GM12878 (cell line): ENCODE data around the gene KLK5. TPM values are rescaled to one million over a fixed set of nuclear protein-coding genes. Genes with fewer than 3 reads are reported as not detected.

Experiments used
- ATAC-seq: fragments of 200-7000 bp; cut with Tn5 transposase; 3 replicates; pipeline ENCODE4 v1.9.1; 2020; ENCODE audit warnings: mild to moderate bottlenecking, moderate library complexity
- BruUV-seq: library from RNA; stranded (reverse); fragments of 400-500 nt; replicated peaks from 2 replicates; lab custom pipeline; 2021; lab: Mats Ljungman, UMichigan
- CTCF ChIA-PET: fragments of 300-600 bp; sonication (Branson Sonifier 250); formaldehyde crosslinking; extraction: SDS; loops from one replicate; lab custom pipeline; 2021; ENCODE audit warnings: inconsistent platforms; lab: Yijun Ruan, JAX
- POLR2A ChIA-PET: fragments of 350-600 bp; formaldehyde crosslinking; extraction: SDS; loops from one replicate; lab custom pipeline; 2021; ENCODE audit warnings: inconsistent platforms; lab: Charles Lee
- RAD21 ChIA-PET: fragments of 300-600 bp; sonication (Branson Sonifier 250); formaldehyde crosslinking; loops from one replicate; lab custom pipeline; 2023; ENCODE audit warnings: antibody characterized with exemption; ENCODE audit not compliant: unreplicated experiment; lab: Charles Lee
- SMC1A ChIA-PET: fragments of 300-600 bp; sonication (Branson Sonifier 250); formaldehyde crosslinking; loops from one replicate; lab custom pipeline; 2023; ENCODE audit not compliant: unreplicated experiment, uncharacterized antibody; lab: Charles Lee
- DNase-seq: peaks from one replicate; pipeline ENCODE4 v3.0.0-alpha.2; 2011; ENCODE audit warnings: low read depth, low spot score
- FAIRE-seq: peaks from 3 replicates; lab custom pipeline; 2011; peaks lifted over from hg19 to GRCh38; lab: Jason Lieb, UNC
- H2AFZ ChIP-seq: 2 replicates; pipeline ENCODE4 v1.6.0; 2011; ENCODE audit warnings: low read depth, low read length, control low read depth; ENCODE audit not compliant: control insufficient read depth
- H3K27ac ChIP-seq: 2 replicates; pipeline ENCODE4 v1.5.1; 2011; ENCODE audit warnings: control low read depth; ENCODE audit not compliant: control insufficient read depth, insufficient read depth
- H3K27me3 ChIP-seq, 2 experiments: replicated peaks in 1 of 2; 2 replicates each; pipeline versions ENCODE4 v1.6.0 to v1.6.1; 2011; ENCODE audit warnings: low read length in 1 of 2; ENCODE audit not compliant: control insufficient read depth in 2 of 2, insufficient read depth in 2 of 2
- H3K36me3 ChIP-seq, 2 experiments: 2 replicates each; pipeline ENCODE4 v1.5.1; 2011; ENCODE audit warnings: low read length in 1 of 2; ENCODE audit not compliant: control insufficient read depth in 2 of 2, insufficient read depth in 2 of 2
- H3K4me1 ChIP-seq: 2 replicates; pipeline ENCODE4 v1.6.1; 2011; ENCODE audit warnings: mild to moderate bottlenecking, low read length, moderate library complexity, mixed read lengths; ENCODE audit not compliant: control insufficient read depth, insufficient read depth
- H3K4me2 ChIP-seq: 2 replicates; pipeline ENCODE4 v1.6.0; 2011; ENCODE audit warnings: control low read depth; ENCODE audit not compliant: control insufficient read depth, insufficient read depth
- H3K4me3 ChIP-seq: fragments of 200-600 bp; sonication (generic); 2 replicates; pipeline ENCODE4 v1.5.1; 2016
- H3K79me2 ChIP-seq: 2 replicates; pipeline ENCODE4 v1.6.0; 2011; ENCODE audit warnings: low read length; ENCODE audit not compliant: control insufficient read depth, insufficient read depth
- H3K9ac ChIP-seq: 2 replicates; pipeline ENCODE4 v1.8.0; 2011; ENCODE audit warnings: low read length, control low read depth, mixed read lengths; ENCODE audit not compliant: control insufficient read depth, insufficient read depth
- H3K9me3 ChIP-seq: replicated peaks from 3 replicates; pipeline ENCODE4 v1.5.1; 2011; ENCODE audit warnings: mild to moderate bottlenecking, low read length; ENCODE audit not compliant: control insufficient read depth, insufficient read depth
- H4K20me1 ChIP-seq: 2 replicates; pipeline ENCODE4 v1.6.0; 2011; ENCODE audit not compliant: control insufficient read depth, insufficient read depth
- ATF7 ChIP-seq: fragments of 450-650 bp; IDR thresholded peaks from 2 replicates; pipeline ENCODE4 v1.6.1; 2016; ENCODE audit warnings: low read depth, mild to moderate bottlenecking
- BCL11A ChIP-seq: IDR thresholded peaks from 2 replicates; pipeline ENCODE4 v1.6.1; 2011; ENCODE audit warnings: low read depth, low read length
- BCL3 ChIP-seq: IDR thresholded peaks from 2 replicates; pipeline ENCODE4 v1.6.1; 2011; ENCODE audit warnings: borderline replicate concordance, low read depth, mild to moderate bottlenecking, moderate library complexity, low read length; ENCODE audit not compliant: insufficient read depth, poor library complexity, severe bottlenecking
- E4F1 ChIP-seq: fragments of 450-650 bp; IDR thresholded peaks from 2 replicates; pipeline ENCODE4 v1.6.1; 2018; ENCODE audit warnings: borderline replicate concordance, mild to moderate bottlenecking; ENCODE audit not compliant: partially characterized antibody
- FOXK2 ChIP-seq: fragments of 450-650 bp; IDR thresholded peaks from 2 replicates; pipeline ENCODE4 v1.6.1; 2017; ENCODE audit warnings: mild to moderate bottlenecking, moderate library complexity
- FOXM1 ChIP-seq: IDR thresholded peaks from 2 replicates; pipeline ENCODE4 v1.6.1; 2012; ENCODE audit warnings: low read depth, mild to moderate bottlenecking, inconsistent platforms, low read length, moderate library complexity
- HDAC2 ChIP-seq: fragments of 200-600 bp; sonication (generic); IDR thresholded peaks from 2 replicates; pipeline ENCODE4 v1.6.1; 2017
- HSF1 ChIP-seq: fragments of 150-350 bp; IDR thresholded peaks from 2 replicates; pipeline ENCODE4 v1.6.1; 2014; ENCODE audit warnings: mild to moderate bottlenecking, low read depth, low read length
- JUNB ChIP-seq: IDR thresholded peaks from 2 replicates; pipeline ENCODE4 v1.6.1; 2016; ENCODE audit warnings: antibody characterized with exemption, mild to moderate bottlenecking
- POLR2AphosphoS5 ChIP-seq: IDR thresholded peaks from 2 replicates; pipeline ENCODE4 v1.6.1; 2011; ENCODE audit warnings: mild to moderate bottlenecking, low read length, inconsistent platforms
- RBBP5 ChIP-seq: fragments of 200-600 bp; sonication (generic); conservative IDR thresholded peaks from 2 replicates; pipeline ENCODE4 v1.6.1; 2016
- RUNX3 ChIP-seq: IDR thresholded peaks from 2 replicates; pipeline ENCODE4 v1.6.1; 2012; ENCODE audit warnings: low read length, inconsistent platforms
- SIX5 ChIP-seq: IDR thresholded peaks from 2 replicates; pipeline ENCODE4 v1.6.1; 2011; ENCODE audit warnings: mild to moderate bottlenecking, low read depth, low read length, moderate library complexity; ENCODE audit not compliant: severe bottlenecking
- YY1 ChIP-seq: IDR thresholded peaks from 2 replicates; pipeline ENCODE4 v1.6.1; 2011; ENCODE audit warnings: low read depth, mild to moderate bottlenecking, low read length
- ZNF384 ChIP-seq: IDR thresholded peaks from 2 replicates; pipeline ENCODE4 v1.6.1; 2012; ENCODE audit warnings: low read depth, mild to moderate bottlenecking, low read length, improper control_type of control experiment, borderline replicate concordance
- ZNF687 ChIP-seq: fragments of 450-650 bp; IDR thresholded peaks from 2 replicates; pipeline ENCODE4 v1.6.1; 2017; ENCODE audit warnings: mild to moderate bottlenecking, moderate library complexity
- ZZZ3 ChIP-seq: IDR thresholded peaks from 2 replicates; pipeline ENCODE4 v1.6.1; 2011; ENCODE audit warnings: low read depth; ENCODE audit not compliant: control insufficient read depth, insufficient read length
- WGBS: methylation state at CpG from one replicate; pipeline ENCODE4 v1.1.6; 2016; ENCODE audit warnings: low lambda C conversion rate; ENCODE audit not compliant: insufficient replicate concordance, insufficient coverage; ENCODE audit errors: missing lambda C conversion rate; 5-methylcytosine and 5-hydroxymethylcytosine counted together
- in situ Hi-C: fragments of 300-500 bp; cut with MboI; formaldehyde crosslinking; loops from 9 replicates; pipeline ENCODE4 v1.14.3; 2018; ENCODE audit warnings: mixed read lengths
- intact Hi-C: fragments of 100-400 bp; cut with micrococcal nuclease; formaldehyde crosslinking; loops from one replicate; pipeline ENCODE4 v1.14.2; 2022; ENCODE audit not compliant: unreplicated experiment
- polyA plus RNA-seq, 11 experiments: library from polyadenylated mRNA; depleted of rRNA in 4 of 11; unstranded in 6 of 11; stranded (reverse) in 5 of 11; fragments of >200 nt; fragmentation: Nextera tagmentation in 4 of 11; fragmentation: Illumina TruSeq in 1 of 11; extraction: Ambion mirVana in 4 of 11; extraction: Trizol in 1 of 11; gene quantifications; 1 replicate in 1 of 11; 2 replicates in 10 of 11; pipeline versions ENCODE4 v1.2.1 to v1.2.3, GENCODE V29; 2011 to 2016; ENCODE audit warnings: inconsistent platforms in 2 of 11, missing spikeins in 2 of 11, low read depth in 1 of 11
- total RNA-seq, 4 experiments: library from RNA; depleted of rRNA in 3 of 4; stranded (reverse); fragments of >200 nt in 3 of 4; fragmentation: Illumina TruSeq in 1 of 4; extraction: Trizol in 1 of 4; gene quantifications; 2 replicates each; pipeline versions ENCODE4 v1.2.1 to v1.2.3, GENCODE V29; 2013 to 2021

The KLK5 gene
- total and polyA plus RNA-seq, 10 of the 15 experiments (the other 5 are each of a cell fraction or from before 2014, with no cell fraction given) = 0.16 TPM; not detected in 9

- no peaks in the 10 kb centered on the region for H4K20me1 ChIP-seq
- H3K79me2 ChIP-seq = no peaks in the 10 kb centered on the region
- H3K27me3 ChIP-seq = no peaks in the 10 kb centered on the region
- ATAC-seq (no peak), FAIRE-seq (no peak), DNase-seq (no peak)
- ChIA-PET POLR2A (no interaction called here), RAD21 (interaction anchor here (0.8 kb wide), 1 partner anchor 28 kb away, joined by 3 read pairs; no protein-coding TSS in a partner anchor), CTCF (interaction anchor here (0.6 to 2.1 kb wide), 6 partner anchors 10 to 215 kb away, joined by 3 to 11 read pairs (median 4); no protein-coding TSS in a partner anchor), SMC1A (interaction anchor here (0.9 kb wide), 1 partner anchor 142 kb away, joined by 4 read pairs; no protein-coding TSS in a partner anchor)
- no peak overlapping the region for H3K4me2 ChIP-seq
- 46% methylated on average over 6 of the region's 6 CpGs for WGBS
- H2AFZ ChIP-seq = no peak overlapping the region
- no peaks in the 10 kb centered on the region for H3K36me3 ChIP-seq
- no peak overlapping the region for H3K27ac ChIP-seq
- intact Hi-C loops (no loop called here), in situ Hi-C loops (loop anchor here (10.0 kb wide), 1 partner anchor 390 kb away; no protein-coding TSS in a partner anchor)
- H3K4me3 ChIP-seq = no peak overlapping the region
- BruUV-seq = no TSS peak
- H3K9me3 ChIP-seq = no peaks in the 10 kb centered on the region
- no peak overlapping the region for H3K9ac ChIP-seq
- H3K4me1 ChIP-seq = no peaks in the 10 kb centered on the region
- TF ChIP-seq YY1 (no peak), JUNB (no peak), FOXK2 (no peak), E4F1 (no peak), BCL3 (no peak), ZNF687 (no peak), BCL11A (no peak), ZNF384 (no peak), POLR2AphosphoS5 (no peak), SIX5 (no peak), HDAC2 (no peak), HSF1 (no peak), RUNX3 (no peak), ZZZ3 (no peak), ATF7 (no peak), RBBP5 (no peak), FOXM1 (no peak)
These were observed 28.3 kb downstream of the KLK5 start for GRCh38 chr19:50924586-50924985.
